ENCODE measurements around the gene ZG16. TPM values are rescaled to one million over a fixed set of nuclear protein-coding genes. Genes with fewer than 3 reads are reported as not detected.

Gene ZG16
- total and polyA plus RNA-seq, 2 of the 8 experiments (the other 6 are each of a cell fraction or from before 2014, with no cell fraction given) = not detected

DNA sequence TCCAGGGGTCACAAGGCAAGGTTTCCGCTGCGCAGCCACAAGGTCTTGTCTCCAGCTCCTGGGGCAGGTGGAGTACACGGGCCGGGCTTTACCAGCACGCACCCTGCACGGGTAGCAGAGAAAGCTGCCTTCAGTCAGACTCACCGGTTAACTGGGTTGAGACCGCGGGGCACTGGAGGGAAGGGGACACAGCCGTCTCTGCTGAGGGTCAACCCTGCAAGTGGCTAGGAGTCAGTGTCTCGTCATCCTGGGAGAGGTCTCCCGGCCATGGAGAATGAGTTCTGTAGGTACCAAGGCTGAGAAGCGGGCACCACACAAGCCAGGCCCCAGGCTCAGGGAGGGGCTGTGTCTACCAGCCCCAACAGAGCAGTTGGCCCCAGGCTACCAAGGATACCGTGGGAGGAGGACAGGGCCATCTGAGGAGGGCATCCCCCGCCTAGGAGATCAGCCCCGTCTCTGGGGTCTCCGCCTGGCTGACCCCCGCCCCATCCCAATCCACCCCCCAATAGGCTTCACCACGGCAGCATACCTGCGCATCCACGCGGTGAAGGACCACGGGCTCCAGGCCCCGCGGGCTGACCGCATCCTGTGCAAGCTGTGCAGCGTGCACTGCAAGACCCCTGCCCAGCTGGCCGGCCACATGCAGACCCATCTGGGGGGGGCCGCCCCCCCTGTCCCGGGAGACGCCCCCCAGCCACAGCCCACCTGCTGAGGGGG is 31.1 kb downstream of the ZG16 start:
- Histone ChIP-seq H4K5ac (ENCODE audit: insufficient read length, low read depth, low read length) (no peak overlapping the region), H4K91ac (replicated peaks; ENCODE audit: insufficient read length, low read length) (no peak overlapping the region), H2BK5ac (ENCODE audit: low read depth, low read length) (peak overlapping the region; percentile 79), H2BK12ac (ENCODE audit: low read depth, low read length) (no peak overlapping the region), H3K14ac (ENCODE audit: insufficient read length) (no peak overlapping the region), H3K36me3 (ENCODE audit: control insufficient read depth in 2 of 4, insufficient read depth in 4 of 4, low read length in 3 of 4) (peaks cover 6 to 27% (median 10%) of the 10 kb centered on the region in 4 experiments), H3K4ac (replicated peaks; ENCODE audit: insufficient read length, low read depth, low read length) (no peak overlapping the region), H3K56ac (replicated peaks; ENCODE audit: insufficient read length, low read depth, low read length) (no peak overlapping the region), H2AFZ (ENCODE audit: low read length) (no peak overlapping the region), H3K79me2 (ENCODE audit: control insufficient read depth in 1 of 2, insufficient read depth in 2 of 2, low read length in 2 of 2) (peaks cover 7 to 30% of the 10 kb centered on the region in 2 experiments), H3K27me3 (replicated peaks in 1 of 4; ENCODE audit: control insufficient read depth in 3 of 4, extremely low read depth in 1 of 4, insufficient read depth in 3 of 4, low read length in 3 of 4) (no peaks in the 10 kb centered on the region), H3K4me2 (ENCODE audit: insufficient read depth in 1 of 2, low read depth in 2 of 2, low read length in 2 of 2) (peak overlapping the region; percentile 91 to 95), H3K9ac (replicated peaks in 1 of 4; ENCODE audit: extremely low read depth in 1 of 4, low read depth in 3 of 4, low read length in 3 of 4) (peak overlapping the region in 1 of 4 experiments; percentile 8; a peak in 1 of 7 replicates), H3K4me1 (replicated peaks in 1 of 4; ENCODE audit: control insufficient read depth in 3 of 4, insufficient read depth in 4 of 4, low read length in 3 of 4) (peaks cover 0 to 49% (median 39%) of the 10 kb centered on the region in 4 experiments; a peak in 6 of 7 replicates), H2BK15ac (ENCODE audit: low read length) (no peak overlapping the region), H3K4me3 (ENCODE audit: extremely low read depth in 1 of 4, insufficient read depth in 2 of 4, low read depth in 3 of 4, low read length in 4 of 4) (peak overlapping the region; percentile 27 to 85 (median 57); a peak in 5 of 8 replicates), H2BK20ac (ENCODE audit: low read length) (no peak overlapping the region), H3K18ac (ENCODE audit: extremely low read depth, low read length) (no peak overlapping the region), H3K23ac (ENCODE audit: insufficient read length) (no peak overlapping the region), H2BK120ac (replicated peaks; ENCODE audit: low read depth, low read length) (no peak overlapping the region), H3K23me2 (ENCODE audit: low read depth, low read length) (peaks cover 26% of the 10 kb centered on the region), H3K79me1 (ENCODE audit: low read depth, low read length) (no peaks in the 10 kb centered on the region), H3K27ac (ENCODE audit: low read depth, low read length) (no peak overlapping the region), H3K9me3 (ENCODE audit: insufficient read depth in 2 of 2, low read depth in 1 of 2, low read length in 1 of 2) (no peaks in the 10 kb centered on the region), H4K20me1 (replicated peaks in 1 of 2; ENCODE audit: control insufficient read depth in 1 of 2, insufficient read depth in 2 of 2, low read length in 2 of 2) (peaks cover 15 to 21% of the 10 kb centered on the region in 2 experiments), H2AK5ac (ENCODE audit: low read depth, low read length) (no peak overlapping the region), H4K8ac (ENCODE audit: extremely low read depth, insufficient read depth, low read length) (no peak overlapping the region)
- WGBS, 2 experiments (ENCODE audit: extremely low coverage in 1 of 2, insufficient coverage in 1 of 2, insufficient read length in 1 of 2, insufficient replicate concordance in 2 of 2, low coverage in 1 of 2, low lambda C conversion rate in 2 of 2, missing lambda C conversion rate in 1 of 2) = 88% methylated on average over 14 of the region's 31 CpGs; no CpG with 5 or more reads in 1 of the 2 experiments
- DNase-seq (ENCODE audit: low read depth in 1 of 2, low spot score in 2 of 2) (no peak), FAIRE-seq (no peak)
- no peak for TF ChIP-seq EP300 (IDR thresholded peaks at IDR 0.05; ENCODE audit: borderline replicate concordance in 1 of 2, low read depth in 2 of 2, low read length in 2 of 2)
- 0 out of 3 replicates have a peak, but pooled peaks of 1 of the 2 experiments have one; percentile 24 for TF ChIP-seq POLR2A (IDR thresholded peaks at IDR 0.05; ENCODE audit: control extremely low read depth in 1 of 2, low read depth in 2 of 2, low read length in 2 of 2)
- ChIA-PET POLR2A (ENCODE audit: partially characterized antibody) (interaction anchor here (0.6 to 3.9 kb wide), 17 partner anchors 8 to 286 kb away, joined by 3 to 41 read pairs (median 5); partner anchors contain the start of genes ALDOA, ASPHD1, KIF22 and PAGR1), CTCF (ENCODE audit: partially characterized antibody) (interaction anchor here (0.6 to 4.4 kb wide), 8 partner anchors 9 to 196 kb away, joined by 3 to 30 read pairs (median 6); partner anchors contain the start of genes KIF22, MVP and PAGR1)
